HG02973 (cell line): ENCODE measurements around the gene PRPF6.
"Not testable (repeated sequence)": the region's sequence is repeated elsewhere in the genome, so short reads cannot be mapped to it uniquely, and the experiment has no call there.

Experiments
- ATAC-seq: cut with Tn5 transposase; IDR thresholded peaks from one replicate; pipeline ENCODE4 v1.9.1; 2021; ENCODE audit warnings: moderate library complexity; ENCODE audit not compliant: unreplicated experiment

The PRPF6 gene

DNA sequence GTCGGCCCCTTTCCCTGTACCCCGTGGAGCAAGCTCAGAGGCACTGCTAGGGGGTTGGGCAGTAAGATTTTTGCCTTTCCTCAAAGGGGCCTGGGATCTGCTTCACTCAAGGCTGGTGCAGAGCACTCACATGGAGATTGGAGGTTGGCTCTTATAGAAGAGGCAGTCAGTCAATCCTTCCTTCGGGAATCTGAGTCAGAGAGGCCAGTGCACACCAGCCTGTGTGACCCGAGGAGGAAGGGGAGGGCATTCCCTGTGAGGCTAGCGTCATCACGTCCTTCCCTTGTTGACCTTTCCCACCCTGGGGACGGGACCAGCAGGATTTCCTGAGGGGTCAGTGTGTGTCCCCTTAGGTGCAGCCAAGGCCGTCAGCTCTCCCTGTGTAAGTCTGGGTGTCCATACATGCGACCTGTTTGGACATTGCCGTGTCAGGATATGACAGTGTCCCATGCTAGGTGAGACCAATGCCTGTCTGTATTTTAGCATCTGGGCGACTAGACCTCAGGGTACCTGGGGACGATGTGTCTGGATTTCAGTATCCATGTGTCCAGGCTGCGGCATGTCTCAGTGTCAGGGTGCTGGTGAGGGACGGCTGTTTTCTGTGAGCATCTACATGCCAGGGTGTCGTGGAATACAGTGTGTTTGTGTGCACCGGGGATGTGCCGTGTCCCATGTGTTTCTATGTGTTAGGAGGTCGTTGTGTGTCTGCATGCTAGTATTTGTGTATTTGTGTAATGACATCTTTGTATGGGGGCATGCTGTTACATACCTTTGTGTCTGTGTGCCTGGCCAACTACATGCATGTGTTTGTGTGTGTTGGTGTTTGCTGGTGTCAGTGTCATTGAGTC, 8.4 kb upstream of the PRPF6 start:
- no peak for ATAC-seq

DNA sequence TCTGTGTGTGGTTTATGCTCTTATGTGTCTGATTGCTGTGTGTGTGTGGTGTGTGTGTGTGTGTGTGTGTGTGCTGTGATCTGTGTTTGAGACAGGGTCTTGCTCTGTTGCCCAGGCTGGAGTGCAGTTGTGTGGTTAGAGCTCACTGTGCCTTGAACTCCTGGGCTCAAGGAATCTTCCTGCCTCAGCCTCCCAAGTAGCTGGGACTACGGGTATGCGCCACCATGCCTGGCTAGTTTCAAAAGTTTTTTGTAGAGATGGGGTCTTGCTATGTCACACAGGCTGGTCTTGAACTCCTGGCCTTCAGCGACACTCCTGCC, 7.8 kb upstream of the PRPF6 start:
- no peak for ATAC-seq

- ATAC-seq, result no peak
Measured at GRCh38 chr20:63973636-63974401, 7.1 kb upstream of the PRPF6 start.

- no peak for ATAC-seq
Measured at GRCh38 chr20:63974402-63975200, 6.3 kb upstream of the PRPF6 start.

DNA sequence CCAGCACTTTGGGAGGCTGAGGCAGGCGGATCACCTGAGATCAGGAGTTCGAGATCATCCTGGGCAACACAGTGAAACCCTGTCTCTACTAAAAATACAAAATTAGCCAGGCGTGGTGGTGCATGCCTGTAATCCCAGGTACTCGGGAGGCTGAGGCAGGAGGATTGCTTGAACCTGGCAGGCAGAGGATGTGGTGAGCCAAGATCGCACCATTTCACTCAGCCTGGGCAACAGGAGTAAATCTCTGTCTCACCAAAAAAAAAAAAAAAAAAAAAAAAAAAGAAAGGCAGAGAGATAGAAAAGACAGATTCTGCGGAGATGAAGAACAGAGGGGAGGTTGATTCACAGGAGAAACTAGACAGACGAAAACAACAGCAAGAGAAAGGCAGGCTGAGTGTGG, 4.4 kb upstream of the PRPF6 start:
- ATAC-seq, result not testable (repeated sequence)

GRCh38 chr20:63976980-63977738, 3.8 kb upstream of the PRPF6 start:
- no peak for ATAC-seq

GRCh38 chr20:63977739-63978276, 3.1 kb upstream of the PRPF6 start:
- ATAC-seq, result no peak

- ATAC-seq, result no peak
Measured at GRCh38 chr20:63978319-63979228, 2.4 kb upstream of the PRPF6 start.

DNA sequence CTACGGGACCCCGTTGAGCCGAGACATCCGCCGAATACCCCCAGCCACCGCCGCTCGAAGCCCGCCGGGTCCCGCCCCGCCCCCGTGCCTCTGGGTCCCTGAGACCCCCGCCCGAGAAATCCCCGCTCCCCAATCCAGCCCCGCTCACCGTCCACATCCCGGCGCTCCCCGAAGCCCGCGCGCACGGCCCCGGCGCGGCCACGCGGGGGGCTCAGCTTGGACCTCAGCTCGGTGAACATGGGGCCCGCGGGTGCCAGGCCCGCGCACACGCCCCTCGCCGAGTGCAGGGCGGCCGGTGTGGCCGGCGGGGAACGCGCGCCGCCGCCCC, 1.7 kb upstream of the PRPF6 start:
- ATAC-seq, result no peak

GRCh38 chr20:63979557-63980316, 1.2 kb upstream of the PRPF6 start, which contains the start of gene SAMD10:
Gene SAMD10, minus strand, starts transcription at chr20:63979642. Its CDS starts 175 bp downstream, at chr20:63979467.
- ATAC-seq, result no peak

DNA sequence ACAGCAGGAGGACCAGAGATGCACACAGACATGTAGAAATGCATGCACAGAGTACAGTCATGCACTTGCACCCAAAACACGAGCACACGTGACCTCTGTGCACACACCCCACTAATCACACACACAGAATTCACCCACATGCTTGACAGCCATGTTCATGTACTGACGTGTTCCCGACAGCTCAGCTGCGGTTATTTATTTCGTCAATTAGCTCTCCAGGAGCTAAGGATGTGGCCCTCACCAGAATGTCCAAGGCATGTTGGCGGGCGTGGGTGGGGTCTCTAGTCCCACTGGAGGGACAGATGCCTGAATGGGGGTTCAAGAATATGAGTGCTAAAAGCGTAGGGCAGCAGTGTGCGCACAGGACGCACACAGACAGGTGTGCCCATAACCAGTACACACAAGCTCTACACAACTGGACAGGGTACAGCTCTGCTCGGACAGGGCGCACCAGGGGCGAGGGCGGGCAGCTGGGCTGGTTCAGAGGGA, 571 bp upstream of the PRPF6 start:
- peak; percentile 13 for ATAC-seq

DNA sequence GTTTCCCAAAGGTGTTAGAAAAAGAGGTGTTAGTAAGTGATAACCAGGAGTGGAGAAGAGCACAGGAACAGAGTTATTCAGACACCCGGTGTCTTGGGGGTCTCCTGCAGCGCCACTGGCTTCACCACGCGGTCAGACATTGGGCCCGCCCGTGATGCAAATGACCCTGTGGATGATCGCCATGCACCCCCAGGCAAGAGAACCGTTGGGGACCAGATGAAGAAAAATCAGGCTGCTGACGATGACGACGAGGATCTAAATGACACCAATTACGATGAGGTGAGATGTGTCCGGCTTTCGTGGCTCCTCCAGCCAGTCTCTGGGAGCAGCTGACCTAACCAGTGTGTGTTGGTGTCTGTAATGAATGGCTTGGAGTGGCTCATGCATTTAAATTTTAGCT, 2.0 kb downstream of the PRPF6 start:
- ATAC-seq, result no peak

DNA sequence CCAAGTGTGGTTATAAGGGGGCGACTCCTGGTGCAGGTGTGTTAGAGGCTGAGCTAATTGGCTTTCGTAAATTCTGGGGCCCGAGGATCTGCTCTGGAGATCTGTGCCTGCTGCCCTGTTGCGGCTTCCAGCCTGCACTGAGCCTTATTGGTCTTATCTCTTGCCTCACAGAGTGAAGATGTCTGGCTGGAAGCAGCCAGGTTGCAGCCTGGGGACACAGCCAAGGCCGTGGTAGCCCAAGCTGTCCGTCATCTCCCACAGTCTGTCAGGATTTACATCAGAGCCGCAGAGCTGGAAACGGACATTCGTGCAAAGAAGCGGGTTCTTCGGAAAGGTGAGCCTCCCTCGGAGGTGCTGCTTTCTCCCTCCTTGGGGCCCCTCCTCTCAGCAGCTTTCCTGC, 20.0 kb downstream of the PRPF6 start:
- no peak for ATAC-seq

GRCh38 chr20:64001607-64002011, 20.7 kb downstream of the PRPF6 start:
- no peak for ATAC-seq

DNA sequence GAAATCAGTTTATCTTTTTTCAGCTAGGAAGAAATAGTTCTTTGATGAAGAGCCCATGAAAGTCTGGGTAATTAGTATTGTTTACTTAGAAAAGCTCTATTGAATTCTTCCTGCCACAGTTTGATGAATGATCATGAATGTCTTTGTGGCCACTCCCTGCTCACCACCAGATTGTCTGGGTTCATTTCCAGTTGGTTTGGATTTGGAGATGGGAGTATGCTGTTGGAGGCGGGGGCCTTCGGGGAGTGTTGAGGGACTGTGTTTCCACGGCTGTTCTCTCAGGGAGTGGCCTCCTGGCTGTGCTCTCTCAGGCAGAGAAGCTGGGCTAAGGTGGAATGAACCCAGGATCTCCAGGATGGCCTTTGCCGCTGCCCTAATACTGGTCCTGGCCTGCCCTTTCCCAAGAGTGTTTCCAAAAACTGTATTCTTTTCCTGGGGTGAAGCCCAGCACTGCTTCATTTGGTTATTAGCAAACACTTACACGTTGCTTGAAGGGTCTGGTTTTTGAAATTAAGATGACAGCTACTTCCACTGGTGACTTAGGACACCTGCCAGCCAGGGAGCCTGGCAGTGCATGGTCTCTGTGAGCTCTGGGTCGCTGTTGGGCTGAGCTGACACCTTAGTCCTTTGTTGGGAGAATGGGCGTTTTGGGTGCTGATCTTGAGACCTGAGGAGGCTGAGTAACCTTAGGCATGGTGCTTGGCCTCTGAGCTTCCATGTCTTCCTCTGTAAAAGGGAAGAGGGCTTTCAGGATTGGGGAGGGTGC, 23.2 kb downstream of the PRPF6 start:
- no peak for ATAC-seq

DNA sequence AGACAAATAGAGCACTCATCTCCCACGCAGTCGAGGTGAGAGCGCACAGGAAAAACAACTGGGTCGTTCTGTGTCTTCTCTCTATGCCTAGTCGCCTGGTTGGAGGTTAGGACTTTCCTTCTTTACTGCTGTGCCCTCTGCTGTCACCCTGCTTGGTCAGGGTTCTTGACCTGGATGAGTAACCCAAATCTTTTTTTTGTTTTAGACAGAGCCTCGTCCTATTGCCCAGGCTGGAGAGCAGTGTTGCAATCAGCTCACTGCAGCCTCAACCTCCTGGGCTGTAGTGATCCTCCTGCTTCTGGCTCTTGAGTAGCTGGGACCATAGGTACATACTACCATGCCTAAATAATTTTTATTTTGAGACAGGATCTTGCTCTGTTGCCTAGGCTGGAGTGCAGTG, 24.5 kb downstream of the PRPF6 start:
- no peak for ATAC-seq

DNA sequence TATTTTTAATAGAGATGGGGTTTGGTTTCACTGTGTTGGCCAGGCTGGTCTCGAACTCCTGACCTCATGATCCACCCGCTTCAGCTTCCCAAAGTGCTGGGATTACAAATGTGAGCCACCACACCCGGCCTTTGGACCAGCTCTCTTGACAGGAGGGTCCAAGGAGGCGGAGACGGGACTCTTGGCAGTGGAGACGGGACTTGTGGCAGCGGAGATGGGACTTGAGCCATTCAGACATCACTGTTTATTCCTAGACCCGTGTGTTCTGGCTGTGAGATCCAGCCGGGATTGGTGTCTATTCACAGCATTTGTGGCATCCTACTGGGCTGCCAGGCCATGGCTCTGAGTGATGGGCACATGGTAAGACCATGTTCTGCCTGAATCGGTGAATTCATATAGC, 25.6 kb downstream of the PRPF6 start:
- ATAC-seq, result no peak

- no peak for ATAC-seq
Measured at GRCh38 chr20:64006902-64007301, 26.0 kb downstream of the PRPF6 start.
